Stimulated activated naive B cell treated with anti-CD40 and anti-IgM and Interleukin-4, amounts not matched to agents 10 μg/mL and 1 μg/mL and 100 μg/mL, for 72 hours (primary cell): ENCODE results near the gene CHST11.
"Not testable (repeated sequence)": the region's sequence is repeated elsewhere in the genome, so short reads cannot be mapped to it uniquely, and the experiment has no call there.

Experiments
- ATAC-seq, 2 donors: fragments of 150-1000 bp; cut with Tn5 transposase; replicated peaks; 2 replicates each; pipeline ENCODE4 v1.10.0; 2021; ENCODE audit warnings: moderate library complexity in 1 of 2
- DNase-seq: peaks from one replicate; pipeline ENCODE4 v3.0.0; 2021
- H3K27ac Mint-ChIP-seq: one replicate; pipeline ENCODE4 v1.8.0; 2022; ENCODE audit warnings: mild to moderate bottlenecking, mixed read lengths
- H3K27me3 Mint-ChIP-seq, 2 donors: one replicate each; pipeline ENCODE4 v1.8.0; 2022; ENCODE audit warnings: mixed read lengths in 2 of 2
- H3K36me3 Mint-ChIP-seq, 2 donors: one replicate each; pipeline ENCODE4 v1.8.0; 2022; ENCODE audit warnings: mixed read lengths in 2 of 2, mild to moderate bottlenecking in 1 of 2
- H3K4me1 Mint-ChIP-seq, 2 donors: one replicate each; pipeline ENCODE4 v1.8.0; 2022; ENCODE audit warnings: mixed read lengths in 2 of 2, mild to moderate bottlenecking in 1 of 2
- H3K4me3 Mint-ChIP-seq, 2 donors: one replicate each; pipeline ENCODE4 v1.8.0; 2022; ENCODE audit warnings: mild to moderate bottlenecking in 2 of 2, mixed read lengths in 2 of 2, moderate library complexity in 1 of 2
- H3K9me3 Mint-ChIP-seq, 2 donors: one replicate each; pipeline ENCODE4 v1.8.0; 2022; ENCODE audit warnings: mixed read lengths in 2 of 2, mild to moderate bottlenecking in 1 of 2

Gene CHST11

DNA sequence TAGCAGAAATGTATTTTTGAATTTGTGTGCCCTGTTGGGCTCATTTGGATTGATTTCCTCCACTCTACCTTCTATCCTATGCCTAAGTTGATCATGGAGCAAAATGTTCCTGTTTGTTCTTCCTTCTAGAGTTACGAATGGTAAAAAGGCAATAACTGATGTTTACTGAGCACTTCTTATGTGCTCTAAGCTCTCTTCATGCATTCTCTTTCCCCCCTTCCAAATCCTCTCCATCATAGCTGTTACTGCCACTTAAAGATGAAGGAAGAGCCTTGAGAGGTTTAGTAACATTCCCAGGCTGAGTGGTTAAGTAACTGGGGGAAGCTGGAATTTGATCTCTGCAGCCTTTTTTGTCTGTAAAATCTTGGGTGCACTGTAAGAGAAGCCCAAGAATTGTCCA, 60.1 kb downstream of the CHST11 start:
- Mint-ChIP-seq H3K9me3 (no peaks in the 10 kb centered on the region), H3K27ac (no peak overlapping the region), H3K27me3 (no peaks in the 10 kb centered on the region), H3K36me3 (peaks cover 25 to 31% of the 10 kb centered on the region in 2 donors), H3K4me1 (peaks cover 72 to 91% of the 10 kb centered on the region in 2 donors), H3K4me3 (no peak overlapping the region)
- DNase-seq = no peak
- ATAC-seq = no peak

DNA sequence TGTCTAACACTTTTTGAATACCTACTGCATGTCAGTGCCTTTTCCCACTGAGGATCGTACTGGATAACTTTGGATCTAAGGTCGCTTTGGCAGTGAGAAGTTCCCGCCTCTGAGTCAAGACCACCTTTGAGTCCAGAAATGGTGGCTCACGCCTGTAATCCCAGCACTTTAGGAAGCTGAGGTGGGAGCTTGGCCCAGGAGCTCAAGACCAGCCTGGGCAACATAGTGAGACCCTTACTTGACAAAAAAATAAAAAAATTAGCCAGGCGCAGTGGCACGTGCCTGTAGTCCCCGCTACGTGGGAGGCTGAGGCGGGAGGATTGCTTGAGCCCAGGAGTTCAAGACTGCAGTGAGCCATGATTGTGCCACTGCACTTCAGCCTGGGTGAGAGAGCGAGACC, 61.1 kb downstream of the CHST11 start:
- Mint-ChIP-seq H3K9me3 (no peaks in the 10 kb centered on the region), H3K4me1 (peaks cover 73 to 96% of the 10 kb centered on the region in 2 donors), H3K4me3 (no peak overlapping the region), H3K27ac (no peak overlapping the region), H3K36me3 (peaks cover 22 to 26% of the 10 kb centered on the region in 2 donors), H3K27me3 (no peaks in the 10 kb centered on the region)
- ATAC-seq (no peak), DNase-seq (no peak)

DNA sequence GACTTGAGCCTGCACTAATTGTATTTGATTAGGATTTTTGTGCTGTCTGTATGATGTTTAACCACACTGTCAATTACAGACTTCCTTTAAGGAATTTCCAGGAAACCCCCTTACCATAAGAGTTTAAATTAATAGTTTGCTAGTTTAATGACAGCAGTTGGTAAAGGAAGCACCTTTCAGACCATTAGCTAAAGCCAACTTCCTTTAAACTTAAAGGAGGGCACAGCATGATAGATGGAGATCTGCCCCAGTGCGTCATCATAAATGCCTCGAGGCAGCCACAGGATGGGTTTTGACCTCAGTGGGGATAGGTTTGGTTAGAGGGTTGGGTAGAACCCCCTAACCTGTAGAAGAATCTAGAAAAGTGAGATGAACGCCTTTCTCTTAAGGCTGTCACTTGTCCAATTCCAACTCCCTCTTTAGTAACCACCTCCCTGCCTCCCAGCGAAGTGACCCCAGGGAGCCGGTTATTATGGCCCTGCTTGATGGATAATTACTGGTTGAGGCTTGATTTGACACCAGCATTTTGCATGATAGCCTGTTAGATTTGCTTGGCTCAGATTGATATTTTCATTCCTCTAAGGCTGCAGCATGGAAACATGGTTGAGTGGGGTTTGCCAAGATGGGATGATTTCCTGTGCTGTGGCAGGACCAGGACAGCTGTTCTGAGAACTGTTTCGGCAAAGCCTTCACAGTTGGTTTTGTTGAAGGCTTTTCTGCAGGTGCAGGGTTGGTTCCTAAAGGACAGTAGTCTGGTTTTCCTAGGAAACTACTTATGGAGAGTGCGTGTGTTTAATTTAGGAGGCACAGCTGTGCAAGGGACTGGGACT, 62.7 kb downstream of the CHST11 start:
- peak; percentile 54 for DNase-seq
- peak; percentile 62 to 76 for ATAC-seq
- Mint-ChIP-seq H3K27me3 (no peaks in the 10 kb centered on the region), H3K9me3 (peaks cover 0 to under 1% of the 10 kb centered on the region in 2 donors), H3K27ac (peak overlapping the region; percentile 88), H3K4me1 (peaks cover 77 to 100% of the 10 kb centered on the region in 2 donors), H3K4me3 (peak overlapping the region; percentile 4 to 71), H3K36me3 (peaks cover 16 to 18% of the 10 kb centered on the region in 2 donors)

DNA sequence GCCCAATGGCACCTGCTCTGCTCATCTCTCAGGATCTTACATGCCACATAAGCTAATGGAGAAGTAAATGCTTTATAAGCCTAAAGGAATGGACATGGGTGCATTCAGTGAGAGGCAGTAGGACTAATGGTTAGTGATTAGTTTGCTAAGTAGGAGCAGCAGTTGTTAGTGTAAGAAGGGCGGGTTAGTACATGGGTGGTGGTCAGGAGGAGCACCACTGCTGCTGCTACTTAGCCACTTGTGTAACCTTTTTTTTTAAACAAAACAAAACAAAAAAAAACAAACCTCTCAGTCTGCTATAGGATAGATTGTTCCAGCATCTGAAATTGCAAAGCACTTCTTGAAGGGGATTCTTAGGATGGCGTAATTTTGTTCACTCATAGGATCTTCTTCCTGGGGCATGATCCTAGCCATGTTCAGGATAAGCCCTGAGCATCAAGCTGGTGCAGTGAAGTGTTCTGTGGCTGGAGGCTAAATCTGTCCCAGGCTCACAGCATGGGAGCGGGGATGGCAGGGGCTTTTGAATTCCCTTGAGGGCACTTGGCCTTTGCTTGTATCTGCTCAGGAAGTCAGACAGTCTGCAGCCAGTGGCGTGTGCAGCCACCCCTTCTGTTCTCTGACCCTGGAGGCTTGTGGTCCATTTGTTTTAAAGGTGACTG, 63.6 kb downstream of the CHST11 start:
- Mint-ChIP-seq H3K27ac (no peak overlapping the region), H3K9me3 (peaks cover 0 to 3% of the 10 kb centered on the region in 2 donors)
- DNase-seq = peak; percentile 58

DNA sequence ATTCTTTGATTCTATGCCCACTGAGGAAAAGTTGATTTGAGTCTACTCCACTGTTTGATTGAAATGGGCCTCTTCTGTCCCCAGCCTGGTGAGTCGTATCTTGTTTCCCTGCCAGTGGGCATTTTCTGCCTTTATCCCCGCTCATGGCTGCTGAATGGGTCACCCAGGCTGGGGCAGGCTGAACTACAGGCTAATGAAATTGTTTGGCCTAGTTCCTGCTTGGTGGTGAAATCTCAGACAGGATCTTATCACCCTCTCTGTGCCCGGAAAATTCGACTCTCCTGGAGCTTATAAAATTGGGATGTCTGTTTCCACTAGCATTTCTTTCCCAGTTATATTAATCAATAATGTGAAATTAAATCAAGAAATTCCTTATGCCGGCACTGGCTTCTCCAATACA, 65.0 kb downstream of the CHST11 start:
- Mint-ChIP-seq H3K27ac (peak overlapping the region; percentile 47), H3K4me1 (peaks cover 68 to 96% of the 10 kb centered on the region in 2 donors), H3K27me3 (no peaks in the 10 kb centered on the region), H3K36me3 (peaks cover 17 to 27% of the 10 kb centered on the region in 2 donors), H3K4me3 (peak overlapping the region; percentile 23 to 57), H3K9me3 (peaks cover 0 to 3% of the 10 kb centered on the region in 2 donors)
- DNase-seq (no peak), ATAC-seq (no peak)

More for the DNA sequence above, 63.6 kb downstream of the CHST11 start:
- peaks cover 14 to 17% of the 10 kb centered on the region in 2 donors for H3K36me3 Mint-ChIP-seq
- no peaks in the 10 kb centered on the region for H3K27me3 Mint-ChIP-seq
- peaks cover 74 to 100% of the 10 kb centered on the region in 2 donors for H3K4me1 Mint-ChIP-seq
- H3K4me3 Mint-ChIP-seq = peak overlapping the region; percentile 55 to 65
- ATAC-seq = peak; percentile 76 to 77

DNA sequence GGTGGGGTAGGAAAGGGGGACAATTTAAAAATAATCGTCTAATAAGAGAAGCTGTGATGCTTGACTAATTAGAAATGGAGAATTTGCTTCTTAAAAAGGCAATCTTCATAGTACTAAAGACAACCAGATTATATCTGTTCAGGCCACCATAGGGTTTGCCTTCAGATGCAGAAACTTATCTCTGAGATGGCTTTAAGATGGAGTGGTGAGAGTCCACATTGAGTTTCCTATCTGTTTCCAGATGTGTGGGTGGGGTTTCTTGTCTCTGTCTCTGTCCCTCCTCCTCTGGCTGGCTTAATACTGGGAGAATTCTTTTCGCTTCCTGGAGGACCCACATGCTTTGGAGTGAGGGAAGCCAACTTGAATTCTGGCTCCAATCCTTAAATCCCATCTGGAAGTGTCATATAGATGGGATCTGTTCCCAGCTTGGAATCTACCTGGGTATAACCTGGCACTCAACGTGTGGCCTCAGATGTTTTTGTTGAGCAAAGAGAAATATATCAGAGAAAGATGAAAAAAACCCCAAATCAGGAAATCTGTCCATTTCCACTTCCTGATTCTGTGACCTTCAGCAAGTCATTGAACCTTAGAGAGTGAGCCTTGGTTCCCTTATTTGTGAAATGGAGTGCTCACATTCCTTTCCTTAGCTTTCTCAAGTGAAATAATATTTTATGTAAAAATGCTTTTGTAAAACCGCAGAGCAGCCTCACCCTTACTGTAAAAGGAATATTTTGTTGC, 66.4 kb downstream of the CHST11 start:
- Mint-ChIP-seq H3K36me3 (peaks cover 23 to 33% of the 10 kb centered on the region in 2 donors), H3K27ac (peak overlapping the region; percentile 90), H3K4me1 (peaks cover 64 to 91% of the 10 kb centered on the region in 2 donors), H3K9me3 (peaks cover 7 to 12% of the 10 kb centered on the region in 2 donors), H3K4me3 (peak overlapping the region; percentile 23 to 71), H3K27me3 (no peaks in the 10 kb centered on the region)
- DNase-seq (no peak), ATAC-seq (peak; percentile 47 to 57)

DNA sequence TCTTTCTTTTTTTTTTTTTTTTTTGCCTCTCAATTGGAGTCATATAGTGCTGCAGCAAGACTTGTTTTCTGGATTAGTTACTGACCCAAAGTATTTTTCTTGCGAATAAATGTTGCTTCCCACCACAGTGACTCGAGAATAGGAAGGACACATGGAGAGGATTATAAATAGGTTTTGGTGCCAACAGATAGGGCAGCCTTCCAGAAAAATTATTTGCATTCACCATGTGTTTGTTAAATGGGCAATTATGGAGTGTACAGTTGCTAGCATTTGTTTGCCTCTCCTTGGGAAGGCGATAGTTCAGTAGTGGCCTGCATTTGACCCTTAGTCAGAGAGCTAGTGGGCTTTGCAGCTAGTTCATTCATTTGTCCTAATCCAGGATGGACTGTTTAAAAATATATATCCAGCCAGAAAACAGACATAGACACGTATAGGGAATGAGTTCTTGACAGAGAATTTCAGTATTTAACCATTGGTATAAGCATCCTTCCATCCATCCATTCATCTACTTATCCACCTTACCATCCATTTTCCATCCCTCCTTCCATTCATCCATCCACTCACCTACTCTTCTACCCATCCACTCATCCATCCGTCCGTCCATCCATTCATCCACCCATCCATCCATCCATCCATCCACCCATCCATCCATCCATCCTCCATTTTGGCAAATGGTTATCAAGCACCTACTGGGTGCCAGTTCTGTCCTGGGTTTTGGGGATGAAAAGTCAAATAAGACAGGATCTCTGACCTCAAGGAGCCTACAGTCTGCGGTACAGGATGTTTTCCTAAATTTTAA, 67.5 kb downstream of the CHST11 start:
- Mint-ChIP-seq H3K4me3 (peak overlapping the region; percentile 54 to 71), H3K27me3 (no peaks in the 10 kb centered on the region), H3K36me3 (peaks cover 32 to 41% of the 10 kb centered on the region in 2 donors), H3K4me1 (peaks cover 58 to 89% of the 10 kb centered on the region in 2 donors), H3K9me3 (peaks cover 7 to 12% of the 10 kb centered on the region in 2 donors), H3K27ac (peak overlapping the region; percentile 90)
- ATAC-seq (no peak), DNase-seq (no peak)

DNA sequence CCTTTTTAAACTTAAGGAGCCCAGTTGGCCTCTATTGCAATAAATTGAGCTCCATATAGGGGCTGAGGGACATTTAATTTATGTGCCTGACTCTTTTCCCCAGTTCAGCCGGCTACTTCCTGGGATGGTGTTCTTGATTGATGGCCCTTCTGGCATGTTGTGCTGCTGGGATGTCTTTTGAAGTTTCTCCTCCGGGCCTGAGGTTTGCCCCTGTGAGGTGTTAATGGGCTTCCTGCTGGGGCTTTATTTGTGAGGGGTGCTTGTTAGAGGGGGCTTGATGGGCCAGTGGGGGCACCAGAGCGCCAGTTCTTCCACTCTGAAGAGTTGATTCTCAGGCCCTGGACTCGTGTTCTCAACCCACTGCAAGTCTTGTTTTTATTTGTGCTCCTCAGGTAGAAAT, 69.6 kb downstream of the CHST11 start:
- Mint-ChIP-seq H3K27ac (peak overlapping the region; percentile 37), H3K36me3 (peaks cover 48 to 56% of the 10 kb centered on the region in 2 donors), H3K27me3 (no peaks in the 10 kb centered on the region), H3K4me1 (peaks cover 49 to 89% of the 10 kb centered on the region in 2 donors), H3K9me3 (peaks cover 11 to 13% of the 10 kb centered on the region in 2 donors), H3K4me3 (peak overlapping the region in 1 of 2 donors; percentile 1)
- ATAC-seq (no peak), DNase-seq (no peak)

DNA sequence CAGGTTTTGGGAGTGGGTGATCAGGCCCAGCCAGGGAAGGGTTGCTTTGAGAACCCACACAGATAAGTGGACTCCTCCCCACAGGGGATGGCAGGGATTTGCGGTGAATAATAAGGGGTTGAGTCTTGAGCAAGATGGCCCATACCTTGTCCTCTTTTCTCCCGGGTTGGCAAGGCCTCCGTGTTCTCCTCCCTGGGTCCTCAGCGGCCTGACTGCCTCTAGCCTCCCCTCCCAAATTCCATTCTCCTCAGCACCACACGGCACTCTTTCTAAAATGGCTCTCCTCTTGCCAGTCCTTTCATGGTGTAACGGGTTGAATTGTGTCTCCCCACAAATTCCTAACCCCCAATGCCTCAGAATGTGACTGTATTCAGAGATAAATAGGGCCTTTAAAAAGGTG, 70.0 kb downstream of the CHST11 start:
- peaks cover 49 to 89% of the 10 kb centered on the region in 2 donors for H3K4me1 Mint-ChIP-seq
- DNase-seq (no peak), ATAC-seq (no peak)
- H3K27ac Mint-ChIP-seq = peak overlapping the region; percentile 56
- H3K27me3 Mint-ChIP-seq = no peaks in the 10 kb centered on the region
- peaks cover 52 to 61% of the 10 kb centered on the region in 2 donors for H3K36me3 Mint-ChIP-seq
- H3K4me3 Mint-ChIP-seq = peak overlapping the region in 1 of 2 donors; percentile 1
- H3K9me3 Mint-ChIP-seq = peaks cover 15 to 16% of the 10 kb centered on the region in 2 donors

DNA sequence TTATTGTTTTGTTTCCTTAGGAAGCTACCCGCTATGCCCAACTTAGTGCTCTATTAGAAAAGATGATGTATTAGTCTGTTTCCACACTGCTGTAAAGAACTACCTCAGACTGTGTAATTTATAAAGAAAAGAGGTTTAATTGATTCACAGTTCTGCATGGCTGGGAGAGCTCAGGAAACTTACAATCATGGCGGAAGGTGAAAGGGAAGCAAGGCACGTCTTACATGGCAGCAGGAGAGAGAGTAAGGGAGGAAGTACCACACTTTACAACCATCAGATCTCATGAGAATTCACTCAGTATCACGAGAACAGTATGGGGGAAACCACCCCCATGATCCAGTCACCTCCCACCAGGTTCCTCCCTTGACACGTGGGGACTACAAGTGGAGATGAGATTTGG, 70.9 kb downstream of the CHST11 start:
- peak overlapping the region in 1 of 2 donors; percentile 8 for H3K4me3 Mint-ChIP-seq

DNA sequence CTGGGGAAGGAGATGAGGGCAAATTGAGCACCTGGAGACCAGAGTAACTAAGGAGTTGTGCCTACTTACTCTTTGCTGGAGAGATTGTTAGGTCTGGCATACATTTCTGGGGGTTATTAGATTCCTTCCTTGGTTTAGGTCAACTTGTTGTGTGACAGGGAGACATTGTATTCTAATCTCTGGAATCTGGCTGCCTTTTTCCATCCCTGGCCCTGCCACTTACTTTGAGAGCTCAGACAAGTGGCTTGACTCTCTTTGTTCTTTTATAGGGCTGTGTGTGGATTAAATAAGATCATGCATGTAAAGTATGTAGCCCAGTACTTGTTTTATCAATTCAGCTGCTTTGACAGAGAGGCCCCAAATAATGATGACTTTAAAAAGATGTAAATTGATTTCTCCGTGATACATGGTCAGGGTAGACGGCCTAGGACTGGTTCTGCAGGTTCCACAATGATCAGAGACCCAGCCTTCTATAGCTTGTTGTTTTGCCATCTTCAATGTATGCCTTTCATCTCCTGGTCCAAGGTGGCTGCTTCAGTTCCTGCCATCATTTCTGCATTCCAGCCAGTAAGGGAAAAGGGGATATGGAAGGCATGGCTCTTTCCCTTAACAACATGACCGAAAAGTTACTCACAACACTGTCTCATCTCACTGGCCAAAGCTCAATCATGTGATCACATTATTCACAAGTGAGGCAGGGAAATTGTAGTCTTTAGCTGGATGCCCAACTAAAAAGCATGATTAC, 72.6 kb downstream of the CHST11 start:
- no peak for DNase-seq
- ATAC-seq = no peak
- H3K9me3 Mint-ChIP-seq = peaks cover 15 to 16% of the 10 kb centered on the region in 2 donors
- H3K27me3 Mint-ChIP-seq = no peaks in the 10 kb centered on the region
- no peak overlapping the region for H3K27ac Mint-ChIP-seq
- H3K4me1 Mint-ChIP-seq = peaks cover 51 to 89% of the 10 kb centered on the region in 2 donors
- H3K36me3 Mint-ChIP-seq = peaks cover 61 to 74% of the 10 kb centered on the region in 2 donors
- H3K4me3 Mint-ChIP-seq = no peak overlapping the region

More for the DNA sequence above, 70.9 kb downstream of the CHST11 start:
- ATAC-seq, H3K27me3 Mint-ChIP-seq, DNase-seq: not testable (repeated sequence)
- H3K4me1 Mint-ChIP-seq = peaks cover 53 to 89% of the 10 kb centered on the region in 2 donors
- H3K27ac Mint-ChIP-seq = peak overlapping the region; percentile 78
- H3K9me3 Mint-ChIP-seq = peaks cover 15 to 16% of the 10 kb centered on the region in 2 donors
- peaks cover 57 to 68% of the 10 kb centered on the region in 2 donors for H3K36me3 Mint-ChIP-seq

DNA sequence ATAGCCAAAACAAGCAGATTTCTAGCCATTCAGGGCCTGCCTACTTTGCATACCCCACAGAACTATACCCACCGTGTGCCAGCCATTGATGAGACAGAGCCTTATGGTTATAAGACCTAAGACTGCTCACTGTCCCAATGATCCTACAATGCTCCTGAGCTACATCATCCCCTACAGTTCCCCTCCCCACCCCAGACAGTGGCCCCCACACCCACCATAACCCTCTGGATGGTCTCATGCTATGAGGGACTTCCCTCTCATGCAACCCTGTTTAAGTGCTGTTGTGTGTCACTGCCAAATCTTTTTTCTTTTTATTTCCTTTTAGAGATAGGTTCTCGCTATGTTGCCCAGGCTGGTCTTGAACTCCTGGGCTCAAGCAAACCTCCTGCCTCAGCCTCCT, 75.9 kb downstream of the CHST11 start:
- Mint-ChIP-seq H3K27me3 (no peaks in the 10 kb centered on the region), H3K4me1 (peaks cover 62 to 94% of the 10 kb centered on the region in 2 donors), H3K36me3 (peaks cover 58 to 69% of the 10 kb centered on the region in 2 donors), H3K27ac (peak overlapping the region; percentile 68), H3K9me3 (peaks cover 6 to 11% of the 10 kb centered on the region in 2 donors), H3K4me3 (peak overlapping the region in 1 of 2 donors; percentile 33)
- DNase-seq (no peak), ATAC-seq (no peak)

DNA sequence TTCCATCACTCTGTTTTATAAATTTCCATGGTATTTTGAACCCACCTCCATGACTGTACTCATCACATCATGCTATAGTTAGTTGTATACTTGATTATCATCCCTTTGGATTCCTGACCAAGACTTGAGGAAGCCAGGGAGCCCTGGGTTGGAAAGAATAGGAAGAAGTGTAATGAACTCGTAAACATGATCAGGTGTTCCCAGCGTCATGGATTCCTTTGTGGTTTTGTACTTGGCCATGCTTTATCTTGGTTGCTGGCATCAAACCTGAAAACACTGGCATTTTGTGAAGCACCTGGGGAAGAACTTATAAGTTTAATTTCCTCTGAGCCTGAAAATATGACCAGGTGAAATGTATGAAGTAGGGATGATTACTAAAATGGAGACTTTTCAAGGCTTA, 76.4 kb downstream of the CHST11 start:
- peaks cover 59 to 70% of the 10 kb centered on the region in 2 donors for H3K36me3 Mint-ChIP-seq
- no peaks in the 10 kb centered on the region for H3K27me3 Mint-ChIP-seq
- peaks cover 63 to 97% of the 10 kb centered on the region in 2 donors for H3K4me1 Mint-ChIP-seq

More for the DNA sequence above, 76.4 kb downstream of the CHST11 start:
- peak overlapping the region; percentile 68 for H3K27ac Mint-ChIP-seq
- ATAC-seq = no peak
- no peak for DNase-seq
- peaks cover 4 to 9% of the 10 kb centered on the region in 2 donors for H3K9me3 Mint-ChIP-seq
- H3K4me3 Mint-ChIP-seq = peak overlapping the region in 1 of 2 donors; percentile 33
